Endothelial cell of umbilical vein (primary cell): ENCODE results near the gene ZNF214.

ENCODE experiments used
- CTCF ChIP-seq, 2 donors: IDR thresholded peaks; 1 replicate in 1 of 2; 2 replicates in 1 of 2; pipeline ENCODE4 v1.5.1; 2011; ENCODE audit warnings: low read length in 2 of 2, mild to moderate bottlenecking in 2 of 2, moderate library complexity in 2 of 2, control low read depth in 1 of 2, inconsistent platforms in 1 of 2, low read depth in 1 of 2; ENCODE audit not compliant: insufficient read depth in 1 of 2; ENCODE audit errors: extremely low read depth in 1 of 2
- FOS ChIP-seq: IDR thresholded peaks from 2 replicates; pipeline ENCODE4 v1.6.1; 2011; ENCODE audit warnings: mild to moderate bottlenecking, low read length, moderate library complexity, borderline replicate concordance; ENCODE audit not compliant: insufficient read depth
- JUN ChIP-seq: IDR thresholded peaks from 2 replicates; pipeline ENCODE4 v1.6.1; 2011; ENCODE audit warnings: borderline replicate concordance, low read depth; ENCODE audit not compliant: insufficient read length, insufficient read depth
- MAX ChIP-seq: IDR thresholded peaks from 2 replicates; pipeline ENCODE4 v1.6.1; 2011; ENCODE audit not compliant: insufficient read depth, insufficient read length
- MYC ChIP-seq: IDR thresholded peaks from one replicate; pipeline ENCODE4 v1.6.1; 2011; ENCODE audit warnings: mild to moderate bottlenecking, low read depth, low read length
- POLR2A ChIP-seq: IDR thresholded peaks from 2 replicates; pipeline ENCODE4 v1.6.1; 2012; ENCODE audit warnings: low read depth, mild to moderate bottlenecking, control low read depth, low read length

- TF ChIP-seq MYC (no peak), POLR2A (no peak), FOS (peak; percentile 13), CTCF (IDR thresholded peaks at IDR 0.05; ENCODE audit: extremely low read depth in 1 of 2, insufficient read depth in 1 of 2, low read depth in 1 of 2, low read length in 2 of 2) (no peak), MAX (no peak), JUN (no peak)
Measured at GRCh38 chr11:7004482-7004881, 15.7 kb downstream of the ZNF214 start.
